PC-3 (cell line): ENCODE measurements around the gene CYP2J2. TPM values are rescaled to one million over a fixed set of nuclear protein-coding genes. Genes with fewer than 3 reads are reported as not detected.

ENCODE experiments used
- ATAC-seq: fragments of 200-7000 bp; cut with Tn5 transposase; 2 replicates; pipeline ENCODE4 v1.9.1; 2020; ENCODE audit warnings: mild to moderate bottlenecking, moderate library complexity
- BruUV-seq: library from RNA; stranded (reverse); fragments of 400-500 nt; replicated peaks from 2 replicates; lab custom pipeline; 2021; lab: Mats Ljungman, UMichigan
- CTCF ChIA-PET: fragments of 300-600 bp; sonication (Branson Sonifier 250); formaldehyde crosslinking; loops from one replicate; lab custom pipeline; 2022; ENCODE audit warnings: antibody characterized with exemption; lab: Charles Lee
- POLR2A ChIA-PET: fragments of 300-600 bp; sonication (Branson Sonifier 250); formaldehyde crosslinking; loops from one replicate; lab custom pipeline; 2022; ENCODE audit warnings: antibody characterized with exemption; ENCODE audit not compliant: unreplicated experiment; lab: Charles Lee
- DNase-seq: peaks from one replicate; pipeline ENCODE4 v3.0.0-alpha.2; 2015
- H2AFZ ChIP-seq: fragments of 300-600 bp; sonication (generic); 2 replicates; pipeline ENCODE4 v1.6.0; 2016; ENCODE audit warnings: antibody characterized with exemption, low read length
- H3F3A ChIP-seq: fragments of 300-600 bp; sonication (generic); one replicate; pipeline ENCODE4 v1.6.0; 2017; ENCODE audit warnings: antibody characterized with exemption, low read length, control low read depth, mild to moderate bottlenecking; ENCODE audit not compliant: unreplicated experiment
- H3K27ac ChIP-seq: fragments of 300-600 bp; sonication (generic); 2 replicates; pipeline ENCODE4 v1.5.1; 2016; ENCODE audit warnings: mild to moderate bottlenecking, low read length
- H3K27me3 ChIP-seq: fragments of 300-600 bp; sonication (generic); 2 replicates; pipeline ENCODE4 v1.6.1; 2016; ENCODE audit warnings: low read length, mixed read lengths
- H3K36me3 ChIP-seq: fragments of 300-600 bp; sonication (generic); 2 replicates; pipeline ENCODE4 v1.6.1; 2016; ENCODE audit warnings: low read depth, mixed run types, low read length, mixed read lengths
- H3K4me1 ChIP-seq: fragments of 300-600 bp; sonication (generic); 2 replicates; pipeline ENCODE4 v1.5.1; 2016; ENCODE audit warnings: low read length; ENCODE audit not compliant: insufficient read depth
- H3K4me2 ChIP-seq: fragments of 300-600 bp; sonication (generic); 2 replicates; pipeline ENCODE4 v1.6.0; 2016; ENCODE audit warnings: low read length
- H3K4me3 ChIP-seq: fragments of 300-600 bp; sonication (generic); 2 replicates; pipeline ENCODE4 v1.5.1; 2016; ENCODE audit warnings: mild to moderate bottlenecking, low read length, mixed read lengths
- H3K79me2 ChIP-seq: fragments of 300-600 bp; sonication (generic); 2 replicates; pipeline ENCODE4 v1.6.1; 2017; ENCODE audit warnings: low read length, mixed read lengths
- H3K9ac ChIP-seq: fragments of 300-600 bp; sonication (generic); 2 replicates; pipeline ENCODE4 v1.6.0; 2016; ENCODE audit warnings: mild to moderate bottlenecking, low read length
- H3K9me2 ChIP-seq: fragments of 300-600 bp; sonication (generic); replicated peaks from 2 replicates; pipeline ENCODE4 v1.6.1; 2016; ENCODE audit warnings: mixed run types, low read length, mixed read lengths
- H3K9me3 ChIP-seq: fragments of 300-600 bp; sonication (generic); 2 replicates; pipeline ENCODE4 v1.6.1; 2016; ENCODE audit warnings: low read length, mixed read lengths
- H4K20me1 ChIP-seq: fragments of 300-600 bp; sonication (generic); 2 replicates; pipeline ENCODE4 v1.6.1; 2016; ENCODE audit warnings: low read length, mixed read lengths
- CTCF ChIP-seq: fragments of 300-600 bp; sonication (generic); conservative IDR thresholded peaks from 2 replicates; pipeline ENCODE4 v1.5.1; 2017; ENCODE audit warnings: antibody characterized with exemption, low read depth, mild to moderate bottlenecking, low read length
- EZH2 ChIP-seq: fragments of 300-600 bp; sonication (generic); IDR thresholded peaks from one replicate; pipeline ENCODE4 v1.6.1; 2017; ENCODE audit warnings: antibody characterized with exemption, mild to moderate bottlenecking, low read length; ENCODE audit not compliant: unreplicated experiment
- EZH2phosphoT487 ChIP-seq: fragments of 300-600 bp; sonication (generic); IDR thresholded peaks from 2 replicates; pipeline ENCODE4 v1.6.1; 2018; ENCODE audit warnings: mild to moderate bottlenecking, antibody characterized with exemption, low read length, borderline replicate concordance
- intact Hi-C: fragments of 100-400 bp; cut with micrococcal nuclease; formaldehyde crosslinking; loops from 2 replicates; pipeline ENCODE4 v1.9.0; 2023
- total RNA-seq: library from RNA; depleted of rRNA; stranded (reverse); fragments of >200 nt; gene quantifications from 2 replicates; pipeline ENCODE4 v1.2.3, GENCODE V29; 2014

The CYP2J2 gene
- total RNA-seq, 1 experiment from 2014 or later, result 0.44 TPM

- ATAC-seq (peak; percentile 97), DNase-seq (peak; percentile 76)
- H2AFZ ChIP-seq, result no peak overlapping the region
- no peaks in the 10 kb centered on the region for H4K20me1 ChIP-seq
- ChIA-PET POLR2A (interaction anchor here (0.6 kb wide), 1 partner anchor 247 kb away, joined by 3 read pairs; no protein-coding TSS in a partner anchor), CTCF (interaction anchor here (0.7 to 1.1 kb wide), 5 partner anchors 24 to 128 kb away, joined by 3 to 8 read pairs (median 5); no protein-coding TSS in a partner anchor)
- H3K9me3 ChIP-seq, result no peaks in the 10 kb centered on the region
- no peaks in the 10 kb centered on the region for H3K4me1 ChIP-seq
- no peak overlapping the region for H3K9ac ChIP-seq
- H3K36me3 ChIP-seq, result no peaks in the 10 kb centered on the region
- TF ChIP-seq CTCF, result peak; percentile 95
- TF ChIP-seq EZH2, result no peak
- no TSS peak for BruUV-seq
- H3K27ac ChIP-seq, result no peak overlapping the region
- no peaks in the 10 kb centered on the region for H3K9me2 ChIP-seq
- H3K4me2 ChIP-seq, result no peak overlapping the region
- intact Hi-C loops, result loop anchor here (1.0 to 10.0 kb wide), 3 partner anchors 44 to 172 kb away; no protein-coding TSS in a partner anchor
- H3K79me2 ChIP-seq, result no peaks in the 10 kb centered on the region
- H3F3A ChIP-seq, result no peaks in the 10 kb centered on the region
- H3K4me3 ChIP-seq, result no peak overlapping the region
- H3K27me3 ChIP-seq, result peaks cover 35% of the 10 kb centered on the region
These were observed 20.7 kb upstream of the CYP2J2 start for GRCh38 chr1:59947047-59947938.

GRCh38 chr1:59945790-59946189 is 19.2 kb upstream of the CYP2J2 start:
- DNase-seq, result no peak
- BruUV-seq, result no TSS peak
- no peak overlapping the region for H2AFZ ChIP-seq
- H3K9me2 ChIP-seq, result no peaks in the 10 kb centered on the region
- H3K4me3 ChIP-seq, result no peak overlapping the region
- TF ChIP-seq EZH2 (no peak), EZH2phosphoT487 (no peak), CTCF (no peak)
- H3K4me2 ChIP-seq, result no peak overlapping the region
- peaks cover 32% of the 10 kb centered on the region for H3K27me3 ChIP-seq
- H3F3A ChIP-seq, result no peaks in the 10 kb centered on the region
- H3K27ac ChIP-seq, result no peak overlapping the region
- no peak overlapping the region for H3K9ac ChIP-seq
- POLR2A ChIA-PET, result no interaction called here
- no peaks in the 10 kb centered on the region for H3K79me2 ChIP-seq
- H4K20me1 ChIP-seq, result no peaks in the 10 kb centered on the region
- no peaks in the 10 kb centered on the region for H3K36me3 ChIP-seq
- H3K4me1 ChIP-seq, result no peaks in the 10 kb centered on the region
- no peaks in the 10 kb centered on the region for H3K9me3 ChIP-seq
- no peak for ATAC-seq
- CTCF ChIA-PET, result no interaction called here
- intact Hi-C loops, result loop anchor here (10.0 kb wide), 1 partner anchor 171 kb away; no protein-coding TSS in a partner anchor

- ChIA-PET CTCF (no interaction called here), POLR2A (no interaction called here)
- TF ChIP-seq EZH2phosphoT487, result no peak
- TF ChIP-seq CTCF, result no peak
- TF ChIP-seq EZH2, result no peak
- Histone ChIP-seq H3K36me3 (no peaks in the 10 kb centered on the region), H3K4me2 (no peak overlapping the region), H2AFZ (no peak overlapping the region), H3F3A (no peaks in the 10 kb centered on the region), H4K20me1 (no peaks in the 10 kb centered on the region), H3K9ac (no peak overlapping the region), H3K9me2 (no peaks in the 10 kb centered on the region), H3K4me1 (no peaks in the 10 kb centered on the region), H3K4me3 (no peak overlapping the region), H3K9me3 (no peaks in the 10 kb centered on the region), H3K27me3 (peaks cover 48% of the 10 kb centered on the region), H3K27ac (no peak overlapping the region), H3K79me2 (no peaks in the 10 kb centered on the region)
- no TSS peak for BruUV-seq
- ATAC-seq (no peak), DNase-seq (no peak)
- intact Hi-C loops, result no loop called here
These were observed 12.8 kb upstream of the CYP2J2 start for GRCh38 chr1:59939393-59939792.
